Keratinocyte (primary cell): Measurements from ENCODE around the gene IL17C. TPM values are rescaled to one million over a fixed set of nuclear protein-coding genes. Genes with fewer than 3 reads are reported as not detected.

Source experiments
- DNase-seq: peaks from one replicate; pipeline ENCODE4 v3.0.0-alpha.2; 2011; ENCODE audit warnings: low read depth, missing footprints, low spot score
- FAIRE-seq: peaks from 2 replicates; lab custom pipeline; 2011; peaks lifted over from hg19 to GRCh38; lab: Jason Lieb, UNC
- H2AFZ ChIP-seq: 2 replicates; pipeline ENCODE4 v1.6.0; 2012; ENCODE audit warnings: low read length, control low read depth, inconsistent platforms; ENCODE audit not compliant: control insufficient read depth
- H3K27ac ChIP-seq: 2 replicates; pipeline ENCODE4 v1.5.1; 2011; ENCODE audit warnings: low read length; ENCODE audit not compliant: control insufficient read depth, insufficient read depth
- H3K27me3 ChIP-seq: 3 replicates; pipeline ENCODE4 v1.6.0; 2011; ENCODE audit warnings: low read length; ENCODE audit not compliant: control insufficient read depth, insufficient read depth; ENCODE audit errors: extremely low read depth
- H3K36me3 ChIP-seq, 2 experiments: 2 replicates in 1 of 2; 3 replicates in 1 of 2; pipeline ENCODE4 v1.5.1; 2011; ENCODE audit warnings: low read length in 2 of 2, mild to moderate bottlenecking in 1 of 2; ENCODE audit not compliant: control insufficient read depth in 2 of 2, insufficient read depth in 2 of 2; ENCODE audit errors: extremely low read depth in 1 of 2
- H3K4me1 ChIP-seq: 3 replicates; pipeline ENCODE4 v1.5.1; 2011; ENCODE audit warnings: low read length; ENCODE audit not compliant: control insufficient read depth, insufficient read depth; ENCODE audit errors: extremely low read depth
- H3K4me2 ChIP-seq: 3 replicates; pipeline ENCODE4 v1.6.0; 2011; ENCODE audit warnings: low read depth, low read length; ENCODE audit not compliant: control insufficient read depth, insufficient read depth; ENCODE audit errors: extremely low read depth
- H3K4me3 ChIP-seq, 3 experiments: fragments of 200-600 bp in 1 of 3; sonication (generic) in 1 of 3; 2 replicates in 2 of 3; 3 replicates in 1 of 3; pipeline ENCODE4 v1.5.1; 2011 to 2016; ENCODE audit warnings: low read length in 3 of 3, mild to moderate bottlenecking in 3 of 3, control low read depth in 2 of 3, inconsistent platforms in 1 of 3, low read depth in 1 of 3, mixed read lengths in 1 of 3, mixed run types in 1 of 3, moderate library complexity in 1 of 3; ENCODE audit not compliant: control insufficient read depth in 2 of 3, insufficient read depth in 2 of 3; ENCODE audit errors: extremely low read depth in 1 of 3
- H3K79me2 ChIP-seq: 2 replicates; pipeline ENCODE4 v1.6.0; 2012; ENCODE audit warnings: low read length; ENCODE audit not compliant: control insufficient read depth, insufficient read depth
- H3K9ac ChIP-seq: 3 replicates; pipeline ENCODE4 v1.6.0; 2011; ENCODE audit warnings: low read length; ENCODE audit not compliant: control insufficient read depth, insufficient read depth; ENCODE audit errors: extremely low read depth
- H3K9me1 ChIP-seq: 3 replicates; pipeline ENCODE4 v1.6.0; 2011; ENCODE audit warnings: low read length; ENCODE audit not compliant: control insufficient read depth, insufficient read depth; ENCODE audit errors: extremely low read depth
- H3K9me3 ChIP-seq: 2 replicates; pipeline ENCODE4 v1.5.1; 2012; ENCODE audit warnings: low read depth, low read length; ENCODE audit not compliant: control insufficient read depth
- H4K20me1 ChIP-seq: 3 replicates; pipeline ENCODE4 v1.6.0; 2011; ENCODE audit warnings: low read length; ENCODE audit not compliant: control insufficient read depth, insufficient read depth; ENCODE audit errors: extremely low read depth
- CTCF ChIP-seq, 3 experiments: IDR thresholded peaks in 1 of 3; conservative IDR thresholded peaks in 1 of 3; optimal IDR thresholded peaks in 1 of 3; 2 replicates in 2 of 3; 3 replicates in 1 of 3; pipeline versions ENCODE3 to v1.5.1; 2011; ENCODE audit warnings: low read length in 3 of 3, mild to moderate bottlenecking in 3 of 3, moderate library complexity in 2 of 3, control low read depth in 1 of 3, inconsistent platforms in 1 of 3; ENCODE audit not compliant: insufficient read depth in 2 of 3; ENCODE audit errors: extremely low read depth in 1 of 3
- EZH2 ChIP-seq: IDR thresholded peaks from one replicate; pipeline ENCODE4 v1.6.1; 2012; ENCODE audit warnings: inconsistent platforms, mild to moderate bottlenecking, low read length, moderate library complexity
- dilution Hi-C: fragments of 300-500 bp; cut with MboI; formaldehyde crosslinking; loops from one replicate; pipeline ENCODE4 v1.7.0; 2020; ENCODE audit warnings: low sequenced_read_pairs; ENCODE audit not compliant: extremely low pct_ligation_motif_present
- polyA plus RNA-seq, 5 experiments: library from polyadenylated mRNA; depleted of rRNA in 3 of 5; stranded (reverse) in 3 of 5; stranded (forward) in 1 of 5; unstranded in 1 of 5; fragments of >200 nt; gene quantifications; 1 replicate in 1 of 5; 2 replicates in 3 of 5; 3 replicates in 1 of 5; pipeline versions ENCODE4 v1.2.1 to v1.2.3, GENCODE V29; 2011 to 2012; ENCODE audit warnings: missing spikeins in 2 of 5, low read depth in 1 of 5, low replicate concordance in 1 of 5

Gene IL17C
- polyA plus RNA-seq, 1 donor (not counting 4 experiments of a cell fraction or from before 2014, with no cell fraction given), result not detected

GRCh38 chr16:88680554-88681083 is 42.2 kb downstream of the IL17C start:
- no peaks in the 10 kb centered on the region for H4K20me1 ChIP-seq
- H2AFZ ChIP-seq, result no peak overlapping the region
- no peak overlapping the region for H3K4me2 ChIP-seq
- no peaks in the 10 kb centered on the region for H3K9me1 ChIP-seq
- TF ChIP-seq CTCF (optimal IDR thresholded peaks at IDR 0.05 in 1 of 3, IDR thresholded peaks at IDR 0.05 in 1 of 3, conservative IDR thresholded peaks at IDR 0.05 in 1 of 3; ENCODE audit: extremely low read depth in 1 of 3, insufficient read depth in 2 of 3, low read length in 3 of 3) (no peak), EZH2 (no peak)
- H3K79me2 ChIP-seq, result no peaks in the 10 kb centered on the region
- H3K36me3 ChIP-seq, result no peaks in the 10 kb centered on the region
- H3K4me1 ChIP-seq, result peaks cover 7% of the 10 kb centered on the region
- no peak for DNase-seq
- H3K27me3 ChIP-seq, result peaks cover 31% of the 10 kb centered on the region
- no peaks in the 10 kb centered on the region for H3K9me3 ChIP-seq
- H3K27ac ChIP-seq, result no peak overlapping the region
- no peak overlapping the region for H3K4me3 ChIP-seq
- H3K9ac ChIP-seq, result no peak overlapping the region
- dilution Hi-C loops, result no loop called here
- no peak for FAIRE-seq

- H3K27ac ChIP-seq, result no peak overlapping the region
- H3K79me2 ChIP-seq, result no peaks in the 10 kb centered on the region
- no peaks in the 10 kb centered on the region for H3K9me3 ChIP-seq
- no peaks in the 10 kb centered on the region for H4K20me1 ChIP-seq
- H3K36me3 ChIP-seq, result no peaks in the 10 kb centered on the region
- H3K9me1 ChIP-seq, result no peaks in the 10 kb centered on the region
- peaks cover 11% of the 10 kb centered on the region for H3K4me1 ChIP-seq
- H3K27me3 ChIP-seq, result peaks cover 36% of the 10 kb centered on the region
- no peak overlapping the region for H3K4me2 ChIP-seq
- peak; percentile 44 to 91 (median 88) for TF ChIP-seq CTCF (optimal IDR thresholded peaks at IDR 0.05 in 1 of 3, IDR thresholded peaks at IDR 0.05 in 1 of 3, conservative IDR thresholded peaks at IDR 0.05 in 1 of 3; ENCODE audit: extremely low read depth in 1 of 3, insufficient read depth in 2 of 3, low read length in 3 of 3)
- TF ChIP-seq EZH2, result no peak
- no peak overlapping the region for H3K9ac ChIP-seq
- no peak overlapping the region for H3K4me3 ChIP-seq
- DNase-seq (no peak), FAIRE-seq (no peak)
- H2AFZ ChIP-seq, result no peak overlapping the region
- dilution Hi-C loops, result no loop called here
These were observed 42.8 kb downstream of the IL17C start for GRCh38 chr16:88681084-88681680.
